WTC11 (cell line): ENCODE measurements around the gene KNOP1. TPM values are rescaled to one million over a fixed set of nuclear protein-coding genes. Genes with fewer than 3 reads are reported as not detected.

Source experiments
- ATAC-seq: fragments of 200-7000 bp; cut with Tn5 transposase; 2 replicates; pipeline ENCODE4 v1.10.0; 2021; ENCODE audit warnings: mild to moderate bottlenecking, moderate library complexity
- CTCF ChIA-PET: fragments of 300-600 bp; sonication (Branson Sonifier 250); formaldehyde crosslinking; loops from one replicate; lab custom pipeline; 2021; ENCODE audit warnings: antibody characterized with exemption; lab: Charles Lee
- POLR2A ChIA-PET: fragments of 350-600 bp; sonication (Branson Sonifier 250); formaldehyde crosslinking; loops from one replicate; lab custom pipeline; 2021; ENCODE audit warnings: antibody characterized with exemption; lab: Charles Lee
- DNase-seq: peaks from one replicate; pipeline ENCODE4 v3.0.0; 2021; ENCODE audit warnings: low spot score
- H3K27ac Mint-ChIP-seq: 2 replicates; pipeline ENCODE4 v1.8.0; 2021; ENCODE audit warnings: mixed read lengths
- H3K27me3 Mint-ChIP-seq: 2 replicates; pipeline ENCODE4 v1.8.0; 2021; ENCODE audit warnings: low read depth, mild to moderate bottlenecking, moderate library complexity, mixed read lengths
- H3K36me3 Mint-ChIP-seq: 2 replicates; pipeline ENCODE4 v1.8.0; 2021; ENCODE audit warnings: mixed read lengths
- H3K4me1 Mint-ChIP-seq: 2 replicates; pipeline ENCODE4 v1.8.0; 2022; ENCODE audit warnings: mixed read lengths
- H3K4me3 Mint-ChIP-seq: 2 replicates; pipeline ENCODE4 v1.8.0; 2021; ENCODE audit warnings: mild to moderate bottlenecking, moderate library complexity, mixed read lengths
- H3K9me3 Mint-ChIP-seq: 2 replicates; pipeline ENCODE4 v1.8.0; 2021; ENCODE audit warnings: mixed read lengths
- ATF1 ChIP-seq: sonication (generic); formaldehyde crosslinking; IDR thresholded peaks from 2 replicates; pipeline ENCODE4 v1.8.1; 2023; ENCODE audit warnings: mild to moderate bottlenecking, moderate library complexity, missing genetic modification reagents
- EMX1 ChIP-seq: fragments of 250-450 bp; sonication (Bioruptor Pico); IDR thresholded peaks from 2 replicates; pipeline ENCODE4 v1.8.0; 2021; ENCODE audit warnings: mild to moderate bottlenecking
- NFATC4 ChIP-seq: fragments of 250-450 bp; sonication (Bioruptor Pico); IDR thresholded peaks from 2 replicates; pipeline ENCODE4 v1.9.0; 2021; ENCODE audit warnings: mild to moderate bottlenecking
- NFYB ChIP-seq: sonication (generic); formaldehyde crosslinking; conservative IDR thresholded peaks from 2 replicates; pipeline ENCODE4 v1.8.0; 2022; ENCODE audit warnings: low read depth, missing genetic modification reagents
- NR1H2 ChIP-seq: sonication (generic); formaldehyde crosslinking; IDR thresholded peaks from 2 replicates; pipeline ENCODE4 v1.9.0; 2021; ENCODE audit warnings: mild to moderate bottlenecking, moderate library complexity, missing genetic modification reagents
- RELA ChIP-seq: sonication (generic); formaldehyde crosslinking; IDR thresholded peaks from 2 replicates; pipeline ENCODE4 v1.8.1; 2022; ENCODE audit warnings: missing genetic modification reagents, mild to moderate bottlenecking, borderline replicate concordance
- SMAD4 ChIP-seq: sonication (generic); formaldehyde crosslinking; IDR thresholded peaks from 2 replicates; pipeline ENCODE4 v1.8.0; 2022; ENCODE audit warnings: mild to moderate bottlenecking, missing genetic modification reagents
- TCF7 ChIP-seq: sonication (generic); formaldehyde crosslinking; IDR thresholded peaks from 2 replicates; pipeline ENCODE4 v1.8.0; 2022; ENCODE audit warnings: mild to moderate bottlenecking, low read depth, missing genetic modification reagents, moderate library complexity
- TEAD4 ChIP-seq: sonication (generic); formaldehyde crosslinking; IDR thresholded peaks from 2 replicates; pipeline ENCODE4 v1.8.0; 2022; ENCODE audit warnings: mild to moderate bottlenecking, missing genetic modification reagents
- ZBTB21 ChIP-seq: sonication (generic); formaldehyde crosslinking; IDR thresholded peaks from 2 replicates; pipeline ENCODE4 v1.8.1; 2023; ENCODE audit warnings: mild to moderate bottlenecking, missing genetic modification reagents, borderline replicate concordance
- ZNF121 ChIP-seq: sonication (generic); formaldehyde crosslinking; IDR thresholded peaks from 2 replicates; pipeline ENCODE4 v1.8.0; 2023; ENCODE audit warnings: missing genetic modification reagents
- ZNF263 ChIP-seq: sonication (generic); formaldehyde crosslinking; IDR thresholded peaks from 2 replicates; pipeline ENCODE4 v1.8.1; 2022; ENCODE audit warnings: low read depth, mild to moderate bottlenecking, moderate library complexity, missing genetic modification reagents
- ZNF671 ChIP-seq: fragments of 250-450 bp; sonication (Bioruptor Pico); IDR thresholded peaks from 2 replicates; pipeline ENCODE4 v1.8.0; 2021; ENCODE audit warnings: mild to moderate bottlenecking
- total RNA-seq: library from RNA; stranded (reverse); gene quantifications from 3 replicates; pipeline ENCODE4 v1.2.3, GENCODE V29; 2021
- TF ChIP-seq, protein P1 (sequence below): sonication (generic); formaldehyde crosslinking; IDR thresholded peaks from 2 replicates; pipeline ENCODE4 v1.8.1; 2023; ENCODE audit warnings: mild to moderate bottlenecking, missing genetic modification reagents, moderate library complexity
- TF ChIP-seq, protein P2 (sequence below): sonication (generic); formaldehyde crosslinking; conservative IDR thresholded peaks from 2 replicates; pipeline ENCODE4 v1.8.1; 2022; ENCODE audit warnings: mild to moderate bottlenecking, missing genetic modification reagents
- TF ChIP-seq, protein P3 (sequence below): sonication (generic); formaldehyde crosslinking; IDR thresholded peaks from 2 replicates; pipeline ENCODE4 v1.8.1; 2023; ENCODE audit warnings: mild to moderate bottlenecking, moderate library complexity, missing genetic modification reagents
- TF ChIP-seq, protein P4 (sequence below): sonication (generic); formaldehyde crosslinking; IDR thresholded peaks from 2 replicates; pipeline ENCODE4 v1.8.1; 2023; ENCODE audit warnings: mild to moderate bottlenecking, missing genetic modification reagents, borderline replicate concordance
- TF ChIP-seq, protein P5 (sequence below): fragments of 250-450 bp; sonication (Bioruptor Pico); IDR thresholded peaks from 2 replicates; pipeline ENCODE4 v1.8.0; 2021; ENCODE audit warnings: mild to moderate bottlenecking
- TF ChIP-seq, protein P6 (sequence below): sonication (generic); formaldehyde crosslinking; IDR thresholded peaks from 2 replicates; pipeline ENCODE4 v1.8.0; 2023; ENCODE audit warnings: mild to moderate bottlenecking, missing genetic modification reagents
- TF ChIP-seq, protein P7 (sequence below): sonication (generic); formaldehyde crosslinking; IDR thresholded peaks from 2 replicates; pipeline ENCODE4 v1.8.1; 2023; ENCODE audit warnings: mild to moderate bottlenecking, missing genetic modification reagents

Gene KNOP1
- total RNA-seq, 1 experiment from 2014 or later, result 102 TPM

DNA sequence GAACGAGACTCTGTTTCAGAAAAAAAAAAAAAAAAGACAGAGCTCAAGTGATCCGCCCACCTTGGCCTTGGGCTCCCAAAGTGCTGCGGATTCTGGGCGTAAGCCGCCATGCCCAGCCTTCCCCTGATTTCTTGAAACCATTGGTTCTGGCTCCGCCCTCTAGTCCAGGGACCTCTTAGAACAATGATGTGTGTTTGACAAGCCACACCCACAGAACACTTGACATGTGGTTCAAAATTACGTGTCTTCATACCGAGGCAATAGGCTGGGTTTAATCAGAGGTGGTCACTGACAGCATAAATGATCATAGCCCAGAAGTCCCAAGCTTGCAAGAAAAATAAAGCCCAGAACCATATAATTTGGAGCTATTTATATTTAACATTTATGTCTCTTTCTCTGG is 23.0 kb downstream of the KNOP1 start (continued):
- TF ChIP-seq, protein P1, sequence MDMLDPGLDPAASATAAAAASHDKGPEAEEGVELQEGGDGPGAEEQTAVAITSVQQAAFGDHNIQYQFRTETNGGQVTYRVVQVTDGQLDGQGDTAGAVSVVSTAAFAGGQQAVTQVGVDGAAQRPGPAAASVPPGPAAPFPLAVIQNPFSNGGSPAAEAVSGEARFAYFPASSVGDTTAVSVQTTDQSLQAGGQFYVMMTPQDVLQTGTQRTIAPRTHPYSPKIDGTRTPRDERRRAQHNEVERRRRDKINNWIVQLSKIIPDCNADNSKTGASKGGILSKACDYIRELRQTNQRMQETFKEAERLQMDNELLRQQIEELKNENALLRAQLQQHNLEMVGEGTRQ, result no peak
- no peak for TF ChIP-seq EMX1 (CRISPR knock-in tag)
- TF ChIP-seq, protein P2, sequence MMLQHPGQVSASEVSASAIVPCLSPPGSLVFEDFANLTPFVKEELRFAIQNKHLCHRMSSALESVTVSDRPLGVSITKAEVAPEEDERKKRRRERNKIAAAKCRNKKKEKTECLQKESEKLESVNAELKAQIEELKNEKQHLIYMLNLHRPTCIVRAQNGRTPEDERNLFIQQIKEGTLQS (CRISPR knock-in tag), result no peak
- TF ChIP-seq ZNF121 (CRISPR knock-in tag), result no peak

DNA sequence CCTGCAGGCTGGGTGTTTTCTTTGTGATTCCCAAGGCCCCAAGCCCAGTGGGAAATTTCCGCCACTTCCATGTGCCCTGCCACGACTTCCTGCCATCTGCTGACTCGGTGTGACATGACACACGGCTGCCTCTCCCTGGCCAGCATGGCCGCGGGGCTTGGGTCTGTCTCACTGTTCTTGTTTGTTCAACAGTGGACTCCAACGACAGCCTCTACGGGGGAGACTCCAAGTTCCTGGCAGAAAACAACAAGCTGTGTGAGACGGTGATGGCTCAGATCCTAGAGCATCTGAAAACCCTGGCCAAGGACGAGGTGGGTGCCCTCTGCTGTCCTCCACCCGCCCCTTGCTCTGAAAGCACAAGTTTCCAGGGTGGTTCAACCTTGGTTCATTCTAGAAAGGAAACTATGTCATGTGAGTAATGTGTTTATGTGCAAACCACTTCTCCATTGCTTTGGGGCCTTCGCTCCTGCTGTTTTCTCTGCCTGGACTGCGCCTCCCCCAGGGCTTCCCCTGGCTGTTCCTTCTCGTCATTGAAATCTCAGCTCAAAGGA is 26.8 kb downstream of the KNOP1 start:
- POLR2A ChIA-PET, result no interaction called here
- DNase-seq (no peak), ATAC-seq (no peak)
- CTCF ChIA-PET, result interaction anchor here (0.6 to 3.0 kb wide), 4 partner anchors 10 to 108 kb away, joined by 3 to 17 read pairs (median 4); no protein-coding TSS in a partner anchor
- TF ChIP-seq, protein P3, sequence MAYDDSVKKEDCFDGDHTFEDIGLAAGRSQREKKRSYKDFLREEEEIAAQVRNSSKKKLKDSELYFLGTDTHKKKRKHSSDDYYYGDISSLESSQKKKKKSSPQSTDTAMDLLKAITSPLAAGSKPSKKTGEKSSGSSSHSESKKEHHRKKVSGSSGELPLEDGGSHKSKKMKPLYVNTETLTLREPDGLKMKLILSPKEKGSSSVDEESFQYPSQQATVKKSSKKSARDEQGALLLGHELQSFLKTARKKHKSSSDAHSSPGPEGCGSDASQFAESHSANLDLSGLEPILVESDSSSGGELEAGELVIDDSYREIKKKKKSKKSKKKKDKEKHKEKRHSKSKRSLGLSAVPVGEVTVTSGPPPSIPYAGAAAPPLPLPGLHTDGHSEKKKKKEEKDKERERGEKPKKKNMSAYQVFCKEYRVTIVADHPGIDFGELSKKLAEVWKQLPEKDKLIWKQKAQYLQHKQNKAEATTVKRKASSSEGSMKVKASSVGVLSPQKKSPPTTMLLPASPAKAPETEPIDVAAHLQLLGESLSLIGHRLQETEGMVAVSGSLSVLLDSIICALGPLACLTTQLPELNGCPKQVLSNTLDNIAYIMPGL, result no peak
- TF ChIP-seq NR1H2 (CRISPR knock-in tag) (no peak), NFATC4 (CRISPR knock-in tag) (no peak), RELA (CRISPR knock-in tag) (no peak), ATF1 (CRISPR knock-in tag) (no peak)
- TF ChIP-seq, protein P4, sequence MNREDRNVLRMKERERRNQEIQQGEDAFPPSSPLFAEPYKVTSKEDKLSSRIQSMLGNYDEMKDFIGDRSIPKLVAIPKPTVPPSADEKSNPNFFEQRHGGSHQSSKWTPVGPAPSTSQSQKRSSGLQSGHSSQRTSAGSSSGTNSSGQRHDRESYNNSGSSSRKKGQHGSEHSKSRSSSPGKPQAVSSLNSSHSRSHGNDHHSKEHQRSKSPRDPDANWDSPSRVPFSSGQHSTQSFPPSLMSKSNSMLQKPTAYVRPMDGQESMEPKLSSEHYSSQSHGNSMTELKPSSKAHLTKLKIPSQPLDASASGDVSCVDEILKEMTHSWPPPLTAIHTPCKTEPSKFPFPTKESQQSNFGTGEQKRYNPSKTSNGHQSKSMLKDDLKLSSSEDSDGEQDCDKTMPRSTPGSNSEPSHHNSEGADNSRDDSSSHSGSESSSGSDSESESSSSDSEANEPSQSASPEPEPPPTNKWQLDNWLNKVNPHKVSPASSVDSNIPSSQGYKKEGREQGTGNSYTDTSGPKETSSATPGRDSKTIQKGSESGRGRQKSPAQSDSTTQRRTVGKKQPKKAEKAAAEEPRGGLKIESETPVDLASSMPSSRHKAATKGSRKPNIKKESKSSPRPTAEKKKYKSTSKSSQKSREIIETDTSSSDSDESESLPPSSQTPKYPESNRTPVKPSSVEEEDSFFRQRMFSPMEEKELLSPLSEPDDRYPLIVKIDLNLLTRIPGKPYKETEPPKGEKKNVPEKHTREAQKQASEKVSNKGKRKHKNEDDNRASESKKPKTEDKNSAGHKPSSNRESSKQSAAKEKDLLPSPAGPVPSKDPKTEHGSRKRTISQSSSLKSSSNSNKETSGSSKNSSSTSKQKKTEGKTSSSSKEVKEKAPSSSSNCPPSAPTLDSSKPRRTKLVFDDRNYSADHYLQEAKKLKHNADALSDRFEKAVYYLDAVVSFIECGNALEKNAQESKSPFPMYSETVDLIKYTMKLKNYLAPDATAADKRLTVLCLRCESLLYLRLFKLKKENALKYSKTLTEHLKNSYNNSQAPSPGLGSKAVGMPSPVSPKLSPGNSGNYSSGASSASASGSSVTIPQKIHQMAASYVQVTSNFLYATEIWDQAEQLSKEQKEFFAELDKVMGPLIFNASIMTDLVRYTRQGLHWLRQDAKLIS (CRISPR knock-in tag), result no peak
- TF ChIP-seq, protein P5, sequence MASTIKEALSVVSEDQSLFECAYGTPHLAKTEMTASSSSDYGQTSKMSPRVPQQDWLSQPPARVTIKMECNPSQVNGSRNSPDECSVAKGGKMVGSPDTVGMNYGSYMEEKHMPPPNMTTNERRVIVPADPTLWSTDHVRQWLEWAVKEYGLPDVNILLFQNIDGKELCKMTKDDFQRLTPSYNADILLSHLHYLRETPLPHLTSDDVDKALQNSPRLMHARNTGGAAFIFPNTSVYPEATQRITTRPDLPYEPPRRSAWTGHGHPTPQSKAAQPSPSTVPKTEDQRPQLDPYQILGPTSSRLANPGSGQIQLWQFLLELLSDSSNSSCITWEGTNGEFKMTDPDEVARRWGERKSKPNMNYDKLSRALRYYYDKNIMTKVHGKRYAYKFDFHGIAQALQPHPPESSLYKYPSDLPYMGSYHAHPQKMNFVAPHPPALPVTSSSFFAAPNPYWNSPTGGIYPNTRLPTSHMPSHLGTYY (CRISPR knock-in tag), result no peak
- TF ChIP-seq, protein P1, result no peak
- no peaks in the 10 kb centered on the region for H3K27me3 Mint-ChIP-seq
- no peaks in the 10 kb centered on the region for H3K9me3 Mint-ChIP-seq
- H3K4me3 Mint-ChIP-seq, result no peak overlapping the region
- H3K27ac Mint-ChIP-seq, result 0 out of 2 replicates have a peak overlapping the region, but pooled peaks have one; percentile 22
- peaks cover 43% of the 10 kb centered on the region for H3K36me3 Mint-ChIP-seq
- H3K4me1 Mint-ChIP-seq, result peaks cover 2% of the 10 kb centered on the region; the same call in 1 of the 2 replicates

DNA sequence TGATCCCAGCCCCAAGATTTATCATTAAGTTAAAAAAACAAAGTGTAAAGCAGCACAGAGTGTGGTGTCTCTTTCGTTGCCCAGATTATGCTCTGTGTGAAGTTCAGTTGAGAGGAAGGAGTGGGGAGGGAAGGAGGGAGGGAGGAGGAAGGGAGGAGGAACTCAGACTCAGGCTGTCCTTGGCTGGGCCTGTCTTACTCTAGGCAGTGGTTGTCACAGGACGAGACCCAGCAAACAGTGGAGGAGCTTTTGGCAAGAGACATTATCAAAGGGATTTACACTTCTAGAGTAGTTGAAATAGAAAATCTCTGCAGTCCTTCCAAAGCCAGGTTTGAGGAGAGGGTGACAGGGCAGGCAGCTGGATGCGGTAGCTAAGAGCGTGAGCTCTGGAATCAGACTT is 27.8 kb downstream of the KNOP1 start:
- ChIA-PET POLR2A (no interaction called here), CTCF (interaction anchor here (0.6 to 3.0 kb wide), 2 partner anchors 9 to 173 kb away, joined by 3 to 17 read pairs; no protein-coding TSS in a partner anchor)
- peak overlapping the region; percentile 65; the same call in 1 of the 2 replicates for H3K27ac Mint-ChIP-seq
- no peak overlapping the region for H3K4me3 Mint-ChIP-seq
- H3K27me3 Mint-ChIP-seq, result no peaks in the 10 kb centered on the region
- H3K9me3 Mint-ChIP-seq, result peaks cover 4% of the 10 kb centered on the region
- H3K36me3 Mint-ChIP-seq, result peaks cover 49% of the 10 kb centered on the region
- no peak for DNase-seq
- no peak for ATAC-seq
- H3K4me1 Mint-ChIP-seq, result peaks cover 2% of the 10 kb centered on the region; the same call in 1 of the 2 replicates
- no peak for TF ChIP-seq TCF7
- no peak for TF ChIP-seq ZNF671 (CRISPR knock-in tag)
- no peak for TF ChIP-seq TEAD4
- TF ChIP-seq, protein P6, sequence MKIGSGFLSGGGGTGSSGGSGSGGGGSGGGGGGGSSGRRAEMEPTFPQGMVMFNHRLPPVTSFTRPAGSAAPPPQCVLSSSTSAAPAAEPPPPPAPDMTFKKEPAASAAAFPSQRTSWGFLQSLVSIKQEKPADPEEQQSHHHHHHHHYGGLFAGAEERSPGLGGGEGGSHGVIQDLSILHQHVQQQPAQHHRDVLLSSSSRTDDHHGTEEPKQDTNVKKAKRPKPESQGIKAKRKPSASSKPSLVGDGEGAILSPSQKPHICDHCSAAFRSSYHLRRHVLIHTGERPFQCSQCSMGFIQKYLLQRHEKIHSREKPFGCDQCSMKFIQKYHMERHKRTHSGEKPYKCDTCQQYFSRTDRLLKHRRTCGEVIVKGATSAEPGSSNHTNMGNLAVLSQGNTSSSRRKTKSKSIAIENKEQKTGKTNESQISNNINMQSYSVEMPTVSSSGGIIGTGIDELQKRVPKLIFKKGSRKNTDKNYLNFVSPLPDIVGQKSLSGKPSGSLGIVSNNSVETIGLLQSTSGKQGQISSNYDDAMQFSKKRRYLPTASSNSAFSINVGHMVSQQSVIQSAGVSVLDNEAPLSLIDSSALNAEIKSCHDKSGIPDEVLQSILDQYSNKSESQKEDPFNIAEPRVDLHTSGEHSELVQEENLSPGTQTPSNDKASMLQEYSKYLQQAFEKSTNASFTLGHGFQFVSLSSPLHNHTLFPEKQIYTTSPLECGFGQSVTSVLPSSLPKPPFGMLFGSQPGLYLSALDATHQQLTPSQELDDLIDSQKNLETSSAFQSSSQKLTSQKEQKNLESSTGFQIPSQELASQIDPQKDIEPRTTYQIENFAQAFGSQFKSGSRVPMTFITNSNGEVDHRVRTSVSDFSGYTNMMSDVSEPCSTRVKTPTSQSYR (CRISPR knock-in tag), result no peak
- TF ChIP-seq ZBTB21 (CRISPR knock-in tag), result no peak
- TF ChIP-seq, protein P7, sequence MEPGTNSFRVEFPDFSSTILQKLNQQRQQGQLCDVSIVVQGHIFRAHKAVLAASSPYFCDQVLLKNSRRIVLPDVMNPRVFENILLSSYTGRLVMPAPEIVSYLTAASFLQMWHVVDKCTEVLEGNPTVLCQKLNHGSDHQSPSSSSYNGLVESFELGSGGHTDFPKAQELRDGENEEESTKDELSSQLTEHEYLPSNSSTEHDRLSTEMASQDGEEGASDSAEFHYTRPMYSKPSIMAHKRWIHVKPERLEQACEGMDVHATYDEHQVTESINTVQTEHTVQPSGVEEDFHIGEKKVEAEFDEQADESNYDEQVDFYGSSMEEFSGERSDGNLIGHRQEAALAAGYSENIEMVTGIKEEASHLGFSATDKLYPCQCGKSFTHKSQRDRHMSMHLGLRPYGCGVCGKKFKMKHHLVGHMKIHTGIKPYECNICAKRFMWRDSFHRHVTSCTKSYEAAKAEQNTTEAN, result no peak
- no peak for TF ChIP-seq SMAD4 (CRISPR knock-in tag)
- TF ChIP-seq EMX1 (CRISPR knock-in tag), result no peak
- no peak for TF ChIP-seq RELA (CRISPR knock-in tag)
- no peak for TF ChIP-seq NFYB (CRISPR knock-in tag)
- TF ChIP-seq ZNF263 (CRISPR knock-in tag), result no peak
